Jurkat, Clone E6-1 (cell line): ENCODE results near the gene ANO9.
"Not testable (repeated sequence)": the region's sequence is repeated elsewhere in the genome, so short reads cannot be mapped to it uniquely, and the experiment has no call there.

Experiments used
- DNase-seq: peaks from one replicate; pipeline ENCODE4 v3.0.0-alpha.2; 2011; ENCODE audit warnings: low read depth, low spot score
- H3K4me3 ChIP-seq: 2 replicates; pipeline ENCODE4 v1.5.1; 2011; ENCODE audit warnings: mild to moderate bottlenecking, low read length, control low read depth, moderate library complexity

Gene ANO9

DNA sequence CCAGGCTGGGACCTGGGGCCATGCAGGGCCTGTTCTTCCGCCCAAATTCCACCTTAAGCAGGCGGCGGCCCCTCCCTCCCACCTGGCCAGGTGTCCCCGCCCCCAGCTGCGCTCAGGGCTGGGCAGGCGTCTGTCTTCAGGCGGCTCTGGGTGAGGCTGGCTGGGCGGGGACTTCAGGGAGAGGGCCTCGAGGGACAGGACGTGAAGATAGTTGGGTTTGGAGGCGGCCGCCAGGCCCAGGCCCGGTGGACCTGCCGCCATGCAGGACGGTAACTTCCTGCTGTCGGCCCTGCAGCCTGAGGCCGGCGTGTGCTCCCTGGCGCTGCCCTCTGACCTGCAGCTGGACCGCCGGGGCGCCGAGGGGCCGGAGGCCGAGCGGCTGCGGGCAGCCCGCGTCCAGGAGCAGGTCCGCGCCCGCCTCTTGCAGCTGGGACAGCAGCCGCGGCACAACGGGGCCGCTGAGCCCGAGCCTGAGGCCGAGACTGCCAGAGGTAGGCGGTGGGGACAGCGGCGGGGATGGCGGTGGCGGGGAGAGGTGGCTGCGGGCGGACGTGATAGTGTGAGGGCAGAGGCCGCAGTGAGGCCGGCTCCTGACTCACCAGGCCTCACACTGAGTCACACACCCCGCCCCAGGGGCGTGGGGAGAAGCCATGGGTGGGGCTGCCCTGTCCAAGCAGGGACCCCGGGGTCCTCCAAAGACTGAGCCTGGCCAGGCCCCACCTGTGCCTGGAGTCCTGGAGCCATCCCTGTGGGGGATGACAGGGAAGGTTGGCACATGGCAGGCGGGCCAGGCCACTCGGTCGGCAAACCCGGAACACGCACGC lies 47.6 kb downstream of the ANO9 start, which contains the start of gene PKP3:
Gene PKP3, plus strand, starts transcription at position 176 of the 824 bp plus-strand sequence. Its CDS starts 84 bp downstream, at position 260.
- no peak for DNase-seq
- no peak within 1 kb of the TSS for H3K4me3 ChIP-seq

DNA sequence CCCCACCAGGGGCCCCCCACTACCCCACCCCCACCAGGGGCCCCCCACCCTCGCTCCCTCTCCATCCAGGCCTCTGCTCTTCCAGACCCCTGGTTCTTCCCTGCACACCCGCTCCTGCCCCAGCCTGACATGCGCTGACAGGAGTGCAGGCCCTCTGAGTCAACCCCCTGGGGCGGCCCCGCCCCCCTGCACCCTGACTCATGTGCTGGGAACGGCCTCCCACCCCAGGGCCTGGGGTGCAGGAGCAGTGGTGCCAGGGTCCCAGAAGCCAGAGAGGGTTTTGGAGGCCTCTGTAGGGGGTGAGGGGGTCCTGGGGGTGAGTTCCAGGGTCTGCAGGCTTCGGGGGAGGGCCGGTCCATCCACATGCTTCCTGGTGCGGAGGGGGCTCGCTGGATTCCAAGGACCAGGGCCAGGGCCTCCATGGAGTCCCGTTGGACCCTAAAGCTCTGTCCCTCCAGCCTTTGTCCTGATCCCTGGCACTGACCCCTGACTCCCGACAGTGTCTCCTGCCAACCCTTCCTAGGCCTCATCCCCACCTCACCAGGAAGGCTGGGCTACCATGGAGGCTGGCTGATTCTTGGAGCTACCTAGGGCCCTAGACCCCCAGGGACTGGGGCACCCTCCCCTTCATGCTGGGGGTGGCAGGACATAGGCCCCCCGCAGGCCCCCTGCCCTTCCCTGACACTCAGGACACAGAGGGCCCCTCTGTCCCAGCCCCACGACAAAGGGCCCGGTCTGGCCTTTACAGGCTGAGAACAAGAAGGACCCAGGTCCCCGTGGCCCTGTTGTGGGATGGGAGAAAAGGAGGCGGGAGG lies 48.4 kb downstream of the ANO9 start:
- no peak overlapping the region for H3K4me3 ChIP-seq
- no peak for DNase-seq

- DNase-seq = no peak
- H3K4me3 ChIP-seq = no peak overlapping the region
These were observed 49.6 kb downstream of the ANO9 start for GRCh38 chr11:392102-392777.

GRCh38 chr11:391117-392017 lies 50.4 kb downstream of the ANO9 start:
- DNase-seq = no peak

GRCh38 chr11:390175-390574 lies 51.6 kb downstream of the ANO9 start:
- H3K4me3 ChIP-seq = no peak overlapping the region
- no peak for DNase-seq

More at GRCh38 chr11:391117-392017, 50.4 kb downstream of the ANO9 start:
- H3K4me3 ChIP-seq = no peak overlapping the region

DNA sequence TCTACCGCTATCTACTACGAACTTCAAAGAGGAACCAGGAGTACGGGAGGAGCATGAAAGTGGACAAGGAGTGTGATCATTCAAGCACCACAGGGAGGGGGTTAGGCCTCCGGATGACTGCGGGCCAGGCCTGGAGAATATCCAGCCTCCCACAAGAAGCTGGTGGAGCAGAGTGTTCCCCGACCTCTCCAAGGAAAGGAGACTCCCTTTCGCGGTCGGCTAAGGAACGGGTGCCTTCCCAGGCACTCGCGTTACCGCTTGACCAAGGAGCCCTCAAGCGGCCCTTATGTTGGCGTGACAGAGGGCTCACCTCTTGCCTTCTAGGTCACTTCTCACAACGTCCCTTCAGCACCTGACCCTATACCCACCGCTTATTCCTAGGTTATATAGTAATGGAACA lies 52.4 kb downstream of the ANO9 start:
- DNase-seq, H3K4me3 ChIP-seq: not testable (repeated sequence)

DNA sequence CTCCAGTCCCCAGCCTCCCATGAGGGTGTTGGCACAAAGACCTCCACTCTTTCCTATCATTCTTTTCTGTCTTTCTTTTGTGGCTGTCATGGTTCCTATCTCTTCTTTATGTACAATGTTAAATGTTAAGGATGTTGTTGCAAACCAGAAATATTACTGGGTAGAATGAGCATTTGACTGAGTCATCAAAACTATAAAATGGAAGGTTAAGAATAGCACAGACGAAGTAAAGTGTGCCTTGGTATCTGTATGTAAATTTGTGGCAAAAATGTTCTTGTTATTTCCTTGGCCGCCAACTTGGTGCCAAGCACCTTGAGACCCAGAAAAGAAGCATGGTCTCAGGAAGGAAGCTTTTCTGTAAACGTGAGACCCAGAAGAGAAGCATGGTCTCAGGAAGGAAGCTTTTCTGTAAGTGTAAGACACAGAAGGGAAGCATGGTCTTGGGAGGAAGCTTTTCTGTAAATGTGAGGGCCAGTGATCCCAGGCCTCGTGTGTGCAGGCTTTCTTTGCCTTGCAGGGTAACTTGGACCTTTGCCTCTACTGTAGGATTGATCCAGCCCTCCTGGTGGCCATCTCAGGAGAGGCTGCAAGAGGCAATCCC lies 54.5 kb downstream of the ANO9 start:
- H3K4me3 ChIP-seq = no peak overlapping the region
- DNase-seq = no peak

GRCh38 chr11:386483-386882 lies 55.3 kb downstream of the ANO9 start:
- DNase-seq = no peak
- H3K4me3 ChIP-seq = no peak overlapping the region

DNA sequence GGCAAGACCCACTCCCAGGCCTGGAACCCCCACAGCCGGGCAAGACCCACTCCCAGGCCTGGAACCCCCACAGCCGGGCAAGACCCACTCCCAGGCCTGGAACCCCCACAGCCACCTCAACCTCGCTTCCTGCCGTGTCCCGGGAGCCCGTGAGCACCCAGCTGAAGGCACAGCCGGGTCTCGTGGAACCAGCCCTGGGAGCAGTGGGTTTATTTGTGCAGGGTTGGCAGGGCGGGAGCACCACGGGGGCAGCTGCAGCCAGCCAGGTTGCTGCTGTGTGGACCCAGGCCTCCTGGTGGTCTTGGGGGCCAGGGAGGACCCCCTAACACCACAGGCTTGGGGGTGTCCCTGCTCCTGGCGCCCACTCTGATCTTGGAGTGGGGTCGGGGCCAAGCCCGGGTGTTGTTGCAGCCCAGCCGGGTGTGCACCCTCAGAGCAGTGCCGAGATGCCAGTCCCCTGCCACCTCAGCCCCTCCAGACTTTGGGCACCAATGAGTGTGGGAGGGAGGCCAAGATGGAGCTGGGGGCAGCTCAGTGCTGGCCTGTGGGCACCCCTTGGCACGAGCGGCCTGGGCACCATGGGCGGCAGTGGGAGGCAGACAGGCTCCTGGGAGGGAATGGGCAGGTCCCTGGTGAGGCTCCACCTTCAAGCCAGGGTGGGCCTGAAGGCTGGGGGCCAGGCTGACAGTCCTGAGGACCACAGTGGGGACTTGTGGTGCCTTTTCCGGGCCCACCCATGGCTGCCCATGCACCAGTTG lies 56.0 kb downstream of the ANO9 start:
- DNase-seq = no peak
- H3K4me3 ChIP-seq = no peak overlapping the region

DNA sequence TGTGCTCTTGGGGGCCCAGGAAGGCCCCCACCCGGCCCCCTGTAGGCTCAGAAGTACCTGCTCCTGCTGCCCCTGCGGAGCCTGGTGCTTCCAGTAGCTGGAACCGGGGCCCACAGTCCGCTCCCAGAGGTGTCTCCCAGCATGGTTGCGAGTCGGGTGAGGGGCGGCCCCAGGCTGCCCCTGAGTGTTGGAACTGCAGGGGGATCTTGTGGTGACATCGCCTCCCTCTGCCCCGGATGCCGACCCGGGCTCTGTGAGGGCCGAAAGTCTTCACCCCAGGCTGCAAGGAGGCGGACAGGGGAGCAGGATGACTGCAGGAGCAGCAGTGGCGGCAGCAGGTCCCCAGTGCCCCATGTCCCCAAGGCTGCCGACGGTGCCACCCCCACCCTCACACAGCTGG lies 57.3 kb downstream of the ANO9 start:
- no peak for DNase-seq
- H3K4me3 ChIP-seq = no peak overlapping the region

DNA sequence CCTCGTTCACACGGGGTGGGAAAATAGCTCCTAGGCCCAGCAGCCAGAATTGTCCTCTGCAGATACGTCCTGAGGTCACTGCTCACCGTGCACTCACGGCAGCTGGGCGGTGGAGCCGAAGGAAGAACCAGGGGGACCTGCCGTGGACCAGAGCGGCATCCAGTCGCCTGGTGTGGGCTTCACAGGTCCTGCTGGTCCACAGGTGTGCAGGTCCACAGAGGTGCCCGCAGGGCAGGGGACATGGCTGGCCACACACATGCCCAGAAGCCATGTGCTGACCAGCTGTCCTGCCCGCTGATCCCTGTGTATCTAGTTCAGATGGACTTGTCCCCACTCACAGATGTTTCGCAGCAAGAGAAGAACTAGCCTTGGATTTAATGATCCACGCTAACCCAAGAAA lies 58.4 kb downstream of the ANO9 start:
- DNase-seq = no peak
- H3K4me3 ChIP-seq = no peak overlapping the region

- DNase-seq = no peak
- no peak overlapping the region for H3K4me3 ChIP-seq
These were observed 59.7 kb downstream of the ANO9 start for GRCh38 chr11:382081-382629.

DNA sequence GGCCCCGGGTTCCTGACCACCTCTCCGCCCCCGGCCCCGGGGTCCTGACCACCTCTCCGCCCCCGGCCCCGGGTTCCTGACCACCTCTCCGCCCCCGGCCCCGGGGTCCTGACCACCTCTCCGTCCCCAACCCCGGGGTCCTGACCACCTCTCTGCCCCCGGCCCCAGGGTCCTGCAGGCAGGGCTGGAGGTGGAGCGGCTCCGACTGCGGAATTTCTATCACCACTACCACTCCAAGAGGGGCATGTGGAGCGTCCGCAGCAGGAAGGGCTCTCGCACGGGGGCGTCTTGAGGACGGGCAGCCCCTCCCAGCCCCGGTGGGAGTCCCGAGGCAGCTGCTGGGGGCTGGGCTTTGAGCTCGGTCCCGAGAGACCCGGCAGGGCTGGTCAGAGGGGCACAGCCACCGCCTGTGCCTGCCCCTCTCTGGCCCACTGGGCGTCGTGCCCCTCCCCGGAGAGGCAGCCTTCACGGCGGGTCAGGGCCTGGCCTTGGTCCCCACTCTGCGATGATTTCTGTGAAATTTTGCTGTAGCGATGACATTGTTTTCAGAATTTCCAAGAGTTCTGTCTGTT lies 60.2 kb downstream of the ANO9 start:
- no peak overlapping the region for H3K4me3 ChIP-seq
- DNase-seq = no peak

- no peak for DNase-seq
These were observed 60.8 kb downstream of the ANO9 start for GRCh38 chr11:380996-381395.

GRCh38 chr11:380491-380890 lies 61.3 kb downstream of the ANO9 start:
- no peak overlapping the region for H3K4me3 ChIP-seq
- no peak for DNase-seq

More at GRCh38 chr11:380996-381395, 60.8 kb downstream of the ANO9 start:
- H3K4me3 ChIP-seq = no peak overlapping the region

DNA sequence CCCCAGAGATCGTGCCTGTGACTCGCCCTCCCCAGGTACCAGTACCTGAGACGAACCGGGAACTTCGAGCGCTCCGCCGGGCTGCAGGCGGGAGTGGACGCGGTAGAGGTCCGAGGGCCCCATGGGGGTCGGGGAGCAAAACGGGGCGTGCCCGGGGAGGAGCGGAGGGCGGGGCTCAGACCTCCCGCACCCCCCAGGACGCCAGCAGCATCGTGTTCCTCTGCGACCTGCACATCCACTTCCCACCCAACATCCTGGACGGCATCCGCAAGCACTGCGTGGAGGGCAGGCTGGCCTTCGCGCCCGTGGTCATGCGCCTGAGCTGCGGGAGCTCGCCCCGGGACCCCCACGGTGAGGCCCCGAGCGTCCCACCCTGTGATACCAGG lies 61.7 kb downstream of the ANO9 start:
- no peak overlapping the region for H3K4me3 ChIP-seq
- DNase-seq = no peak
